Keratinocyte (primary cell): ENCODE measurements around the gene TCFL5. TPM values are rescaled to one million over a fixed set of nuclear protein-coding genes. Genes with fewer than 3 reads are reported as not detected.

Experiments
- DNase-seq: peaks from one replicate; pipeline ENCODE4 v3.0.0-alpha.2; 2011; ENCODE audit warnings: low read depth, missing footprints, low spot score
- FAIRE-seq: peaks from 2 replicates; lab custom pipeline; 2011; peaks lifted over from hg19 to GRCh38; lab: Jason Lieb, UNC
- H2AFZ ChIP-seq: 2 replicates; pipeline ENCODE4 v1.6.0; 2012; ENCODE audit warnings: low read length, control low read depth, inconsistent platforms; ENCODE audit not compliant: control insufficient read depth
- H3K27ac ChIP-seq: 2 replicates; pipeline ENCODE4 v1.5.1; 2011; ENCODE audit warnings: low read length; ENCODE audit not compliant: control insufficient read depth, insufficient read depth
- H3K27me3 ChIP-seq: 3 replicates; pipeline ENCODE4 v1.6.0; 2011; ENCODE audit warnings: low read length; ENCODE audit not compliant: control insufficient read depth, insufficient read depth; ENCODE audit errors: extremely low read depth
- H3K36me3 ChIP-seq, 2 experiments: 2 replicates in 1 of 2; 3 replicates in 1 of 2; pipeline ENCODE4 v1.5.1; 2011; ENCODE audit warnings: low read length in 2 of 2, mild to moderate bottlenecking in 1 of 2; ENCODE audit not compliant: control insufficient read depth in 2 of 2, insufficient read depth in 2 of 2; ENCODE audit errors: extremely low read depth in 1 of 2
- H3K4me1 ChIP-seq: 3 replicates; pipeline ENCODE4 v1.5.1; 2011; ENCODE audit warnings: low read length; ENCODE audit not compliant: control insufficient read depth, insufficient read depth; ENCODE audit errors: extremely low read depth
- H3K4me2 ChIP-seq: 3 replicates; pipeline ENCODE4 v1.6.0; 2011; ENCODE audit warnings: low read depth, low read length; ENCODE audit not compliant: control insufficient read depth, insufficient read depth; ENCODE audit errors: extremely low read depth
- H3K4me3 ChIP-seq, 3 experiments: fragments of 200-600 bp in 1 of 3; sonication (generic) in 1 of 3; 2 replicates in 2 of 3; 3 replicates in 1 of 3; pipeline ENCODE4 v1.5.1; 2011 to 2016; ENCODE audit warnings: low read length in 3 of 3, mild to moderate bottlenecking in 3 of 3, control low read depth in 2 of 3, inconsistent platforms in 1 of 3, low read depth in 1 of 3, mixed read lengths in 1 of 3, mixed run types in 1 of 3, moderate library complexity in 1 of 3; ENCODE audit not compliant: control insufficient read depth in 2 of 3, insufficient read depth in 2 of 3; ENCODE audit errors: extremely low read depth in 1 of 3
- H3K79me2 ChIP-seq: 2 replicates; pipeline ENCODE4 v1.6.0; 2012; ENCODE audit warnings: low read length; ENCODE audit not compliant: control insufficient read depth, insufficient read depth
- H3K9ac ChIP-seq: 3 replicates; pipeline ENCODE4 v1.6.0; 2011; ENCODE audit warnings: low read length; ENCODE audit not compliant: control insufficient read depth, insufficient read depth; ENCODE audit errors: extremely low read depth
- H3K9me1 ChIP-seq: 3 replicates; pipeline ENCODE4 v1.6.0; 2011; ENCODE audit warnings: low read length; ENCODE audit not compliant: control insufficient read depth, insufficient read depth; ENCODE audit errors: extremely low read depth
- H3K9me3 ChIP-seq: 2 replicates; pipeline ENCODE4 v1.5.1; 2012; ENCODE audit warnings: low read depth, low read length; ENCODE audit not compliant: control insufficient read depth
- H4K20me1 ChIP-seq: 3 replicates; pipeline ENCODE4 v1.6.0; 2011; ENCODE audit warnings: low read length; ENCODE audit not compliant: control insufficient read depth, insufficient read depth; ENCODE audit errors: extremely low read depth
- EZH2 ChIP-seq: IDR thresholded peaks from one replicate; pipeline ENCODE4 v1.6.1; 2012; ENCODE audit warnings: inconsistent platforms, mild to moderate bottlenecking, low read length, moderate library complexity
- dilution Hi-C: fragments of 300-500 bp; cut with MboI; formaldehyde crosslinking; loops from one replicate; pipeline ENCODE4 v1.7.0; 2020; ENCODE audit warnings: low sequenced_read_pairs; ENCODE audit not compliant: extremely low pct_ligation_motif_present
- polyA plus RNA-seq, 5 experiments: library from polyadenylated mRNA; depleted of rRNA in 3 of 5; stranded (reverse) in 3 of 5; stranded (forward) in 1 of 5; unstranded in 1 of 5; fragments of >200 nt; gene quantifications; 1 replicate in 1 of 5; 2 replicates in 3 of 5; 3 replicates in 1 of 5; pipeline versions ENCODE4 v1.2.1 to v1.2.3, GENCODE V29; 2011 to 2012; ENCODE audit warnings: missing spikeins in 2 of 5, low read depth in 1 of 5, low replicate concordance in 1 of 5
- TF ChIP-seq, protein P1 (sequence below), 3 experiments: IDR thresholded peaks in 1 of 3; conservative IDR thresholded peaks in 1 of 3; optimal IDR thresholded peaks in 1 of 3; 2 replicates in 2 of 3; 3 replicates in 1 of 3; pipeline versions ENCODE3 to v1.5.1; 2011; ENCODE audit warnings: low read length in 3 of 3, mild to moderate bottlenecking in 3 of 3, moderate library complexity in 2 of 3, control low read depth in 1 of 3, inconsistent platforms in 1 of 3; ENCODE audit not compliant: insufficient read depth in 2 of 3; ENCODE audit errors: extremely low read depth in 1 of 3

Gene TCFL5
- polyA plus RNA-seq, 1 donor (not counting 4 experiments of a cell fraction or from before 2014, with no cell fraction given): 14.6 TPM

DNA sequence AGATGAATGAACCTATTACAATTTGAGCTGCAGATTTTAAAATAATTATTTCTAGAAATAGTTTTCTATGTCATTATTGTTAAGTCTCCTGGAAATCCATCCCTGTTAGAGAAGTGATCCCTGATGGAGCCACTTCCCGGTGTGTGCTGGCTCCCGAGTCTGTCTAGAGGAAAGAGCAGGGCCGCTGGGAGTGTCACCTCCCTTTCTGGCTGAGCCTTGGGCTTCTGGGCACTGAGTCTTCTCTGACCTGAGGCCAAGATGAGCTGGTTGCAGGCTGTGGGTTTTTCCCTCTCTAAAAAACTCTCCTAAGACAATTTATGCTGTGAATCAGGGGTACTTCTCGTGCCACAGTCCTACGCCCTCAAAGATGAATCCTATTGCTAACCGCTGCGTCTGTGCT is 28.8 kb upstream of the TCFL5 start:
- TF ChIP-seq EZH2: no peak
- TF ChIP-seq, protein P1, sequence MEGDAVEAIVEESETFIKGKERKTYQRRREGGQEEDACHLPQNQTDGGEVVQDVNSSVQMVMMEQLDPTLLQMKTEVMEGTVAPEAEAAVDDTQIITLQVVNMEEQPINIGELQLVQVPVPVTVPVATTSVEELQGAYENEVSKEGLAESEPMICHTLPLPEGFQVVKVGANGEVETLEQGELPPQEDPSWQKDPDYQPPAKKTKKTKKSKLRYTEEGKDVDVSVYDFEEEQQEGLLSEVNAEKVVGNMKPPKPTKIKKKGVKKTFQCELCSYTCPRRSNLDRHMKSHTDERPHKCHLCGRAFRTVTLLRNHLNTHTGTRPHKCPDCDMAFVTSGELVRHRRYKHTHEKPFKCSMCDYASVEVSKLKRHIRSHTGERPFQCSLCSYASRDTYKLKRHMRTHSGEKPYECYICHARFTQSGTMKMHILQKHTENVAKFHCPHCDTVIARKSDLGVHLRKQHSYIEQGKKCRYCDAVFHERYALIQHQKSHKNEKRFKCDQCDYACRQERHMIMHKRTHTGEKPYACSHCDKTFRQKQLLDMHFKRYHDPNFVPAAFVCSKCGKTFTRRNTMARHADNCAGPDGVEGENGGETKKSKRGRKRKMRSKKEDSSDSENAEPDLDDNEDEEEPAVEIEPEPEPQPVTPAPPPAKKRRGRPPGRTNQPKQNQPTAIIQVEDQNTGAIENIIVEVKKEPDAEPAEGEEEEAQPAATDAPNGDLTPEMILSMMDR (optimal IDR thresholded peaks at IDR 0.05 in 1 of 3, IDR thresholded peaks at IDR 0.05 in 1 of 3, conservative IDR thresholded peaks at IDR 0.05 in 1 of 3; ENCODE audit: extremely low read depth in 1 of 3, insufficient read depth in 2 of 3, low read length in 3 of 3): no peak
- Histone ChIP-seq H2AFZ (no peak overlapping the region), H4K20me1 (no peaks in the 10 kb centered on the region), H3K9ac (no peak overlapping the region), H3K36me3 (peaks cover 45 to 59% of the 10 kb centered on the region in 2 experiments), H3K9me3 (no peaks in the 10 kb centered on the region), H3K4me2 (no peak overlapping the region), H3K27ac (no peak overlapping the region), H3K4me1 (no peaks in the 10 kb centered on the region), H3K79me2 (no peaks in the 10 kb centered on the region), H3K9me1 (no peaks in the 10 kb centered on the region), H3K27me3 (no peaks in the 10 kb centered on the region), H3K4me3 (no peak overlapping the region)
- DNase-seq (no peak), FAIRE-seq (no peak)
- dilution Hi-C loops: no loop called here

DNA sequence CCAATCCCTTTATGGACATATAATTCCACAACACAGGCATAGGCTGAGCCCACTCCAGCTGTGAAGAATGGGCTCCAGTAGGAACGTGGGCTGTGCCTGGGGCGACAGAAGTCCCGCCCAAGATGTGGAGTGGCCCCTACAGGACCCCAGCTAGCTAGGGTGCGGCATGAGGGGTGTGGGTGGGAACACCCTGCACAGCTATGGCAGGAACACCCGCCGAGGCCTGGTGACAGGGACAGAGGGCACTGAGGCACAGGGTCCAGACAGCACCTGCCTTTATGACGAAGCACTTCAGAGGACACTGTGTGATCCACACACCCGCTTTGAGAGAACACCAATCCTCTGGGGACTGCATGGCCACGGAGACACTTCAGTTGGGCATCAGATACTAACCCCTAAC is 28.2 kb upstream of the TCFL5 start:
- H4K20me1 ChIP-seq: no peaks in the 10 kb centered on the region

More for the DNA sequence above, 28.2 kb upstream of the TCFL5 start:
- Histone ChIP-seq H3K4me1 (no peaks in the 10 kb centered on the region), H2AFZ (no peak overlapping the region), H3K27ac (no peak overlapping the region), H3K9me3 (no peaks in the 10 kb centered on the region), H3K4me2 (no peak overlapping the region), H3K27me3 (no peaks in the 10 kb centered on the region), H3K9ac (no peak overlapping the region), H3K9me1 (no peaks in the 10 kb centered on the region), H3K79me2 (no peaks in the 10 kb centered on the region), H3K4me3 (no peak overlapping the region), H3K36me3 (peaks cover 45 to 59% of the 10 kb centered on the region in 2 experiments)
- no peak for FAIRE-seq
- dilution Hi-C loops: no loop called here
- DNase-seq: no peak
- TF ChIP-seq EZH2: no peak
- TF ChIP-seq, protein P1 (optimal IDR thresholded peaks at IDR 0.05 in 1 of 3, IDR thresholded peaks at IDR 0.05 in 1 of 3, conservative IDR thresholded peaks at IDR 0.05 in 1 of 3; ENCODE audit: extremely low read depth in 1 of 3, insufficient read depth in 2 of 3, low read length in 3 of 3): no peak
